ENCODE measurements around the gene RGS7. TPM values are rescaled to one million over a fixed set of nuclear protein-coding genes. Genes with fewer than 3 reads are reported as not detected.
"Not testable (repeated sequence)": the region's sequence is repeated elsewhere in the genome, so short reads cannot be mapped to it uniquely, and the experiment has no call there.

The RGS7 gene
- total RNA-seq, 1 donor: not detected

DNA sequence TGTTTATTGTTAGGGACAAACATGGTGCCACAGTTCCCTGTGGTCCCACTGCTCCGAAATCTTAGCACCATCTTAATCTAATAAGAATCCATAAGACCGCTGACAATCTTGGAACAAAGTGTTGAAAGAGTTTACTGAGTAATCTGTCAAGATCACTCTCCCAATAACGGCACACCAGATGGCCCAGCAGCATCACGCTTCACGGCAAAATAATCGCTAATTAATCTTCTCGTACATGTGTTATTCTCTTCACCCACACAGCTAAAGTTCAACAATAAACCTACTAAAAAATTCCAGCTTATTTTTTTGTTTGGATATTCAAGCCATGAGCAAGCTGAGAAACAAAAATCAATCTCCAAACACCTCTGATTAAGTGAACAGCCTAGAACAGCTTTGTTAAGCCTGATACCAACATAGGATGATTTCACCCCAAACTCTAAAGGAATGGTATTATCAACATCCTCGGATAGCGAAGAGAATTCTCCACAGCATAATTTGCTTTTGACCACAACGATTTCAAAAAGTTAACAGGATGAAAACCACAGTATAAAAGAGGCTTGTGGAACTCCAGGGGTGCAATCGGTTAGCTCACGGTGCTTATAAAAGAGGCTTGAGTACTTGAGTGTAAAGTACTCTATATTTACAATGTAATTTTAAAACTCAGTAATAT is 415.2 kb downstream of the RGS7 start:
- DNase-seq (ENCODE audit: low read depth in 2 of 3, low spot score in 2 of 3): no peak

DNA sequence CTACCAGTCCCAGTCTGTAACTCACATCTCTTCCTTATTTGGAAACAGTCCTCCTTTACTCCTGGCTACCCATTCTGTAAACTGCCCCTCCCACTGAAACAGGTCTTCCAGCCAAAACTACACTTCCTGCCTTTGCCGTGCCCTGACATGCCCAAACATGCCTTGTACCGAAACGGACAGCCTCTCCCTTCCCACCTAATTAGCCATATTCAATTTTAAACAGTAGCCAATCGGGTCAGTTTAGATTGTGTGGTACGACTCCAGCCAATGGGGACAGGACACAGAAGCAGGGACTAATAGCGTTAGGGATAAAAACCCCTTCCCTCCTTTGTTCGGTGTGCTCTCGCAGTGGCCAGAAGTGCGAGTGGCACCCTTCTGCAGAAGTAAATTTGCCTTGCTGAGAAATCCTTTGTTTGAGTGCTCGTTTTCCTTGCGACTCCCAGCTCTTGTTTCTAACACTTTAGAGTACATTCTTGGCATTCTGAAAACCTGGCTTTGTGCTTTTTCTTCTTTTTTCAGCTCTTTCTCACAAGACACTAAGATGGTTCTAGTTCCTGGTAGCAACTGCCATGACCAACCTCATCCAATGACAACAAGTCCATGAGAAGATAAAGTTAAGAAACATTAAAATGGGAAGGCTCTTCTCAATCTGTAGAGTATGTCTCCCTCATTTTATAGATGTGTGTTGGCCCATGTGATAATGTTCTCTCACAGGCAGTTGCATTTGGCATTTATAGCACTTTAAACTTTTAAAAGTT is 419.9 kb downstream of the RGS7 start:
- no peak for DNase-seq (ENCODE audit: low read depth in 2 of 3, low spot score in 2 of 3)

DNA sequence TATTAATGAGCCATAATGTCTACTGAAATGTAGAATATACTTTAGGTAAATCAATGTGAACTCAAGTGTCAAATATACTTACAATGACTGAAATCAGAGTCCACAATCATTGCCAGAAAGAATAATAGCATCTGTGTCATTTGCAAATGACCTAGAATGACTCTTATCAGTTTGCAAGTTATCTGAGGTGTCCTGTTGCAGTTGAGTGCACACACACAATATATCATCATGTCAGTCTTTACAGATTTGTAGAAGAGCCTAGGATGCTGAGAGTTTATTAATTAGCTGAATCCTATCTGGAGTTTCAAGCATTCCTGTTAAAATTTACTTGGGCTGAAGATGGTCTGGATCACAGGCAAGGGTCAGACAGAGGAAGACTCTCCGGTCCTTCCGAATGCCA is 421.1 kb downstream of the RGS7 start:
- no peak for DNase-seq (ENCODE audit: low read depth in 2 of 3, low spot score in 2 of 3)

DNA sequence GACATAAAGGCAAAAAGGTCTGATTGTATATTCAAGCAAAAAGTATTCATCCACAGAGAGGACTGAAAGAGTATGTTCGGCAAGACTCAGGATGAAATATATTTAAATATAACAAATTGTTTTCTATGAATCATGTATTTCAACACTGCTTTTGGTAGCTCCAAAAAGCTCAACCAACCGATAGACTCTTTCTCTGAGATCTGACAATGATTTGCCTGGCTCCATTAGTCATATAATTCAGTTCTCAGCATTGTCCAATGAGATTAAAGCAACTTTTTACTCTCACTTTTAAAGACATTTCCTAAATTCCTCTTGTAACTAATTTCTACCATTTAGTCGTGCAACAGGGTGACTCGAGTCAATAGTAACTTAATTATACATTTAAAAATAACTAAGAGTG is 426.0 kb downstream of the RGS7 start:
- DNase-seq (ENCODE audit: low read depth in 2 of 3, low spot score in 2 of 3): no peak

DNA sequence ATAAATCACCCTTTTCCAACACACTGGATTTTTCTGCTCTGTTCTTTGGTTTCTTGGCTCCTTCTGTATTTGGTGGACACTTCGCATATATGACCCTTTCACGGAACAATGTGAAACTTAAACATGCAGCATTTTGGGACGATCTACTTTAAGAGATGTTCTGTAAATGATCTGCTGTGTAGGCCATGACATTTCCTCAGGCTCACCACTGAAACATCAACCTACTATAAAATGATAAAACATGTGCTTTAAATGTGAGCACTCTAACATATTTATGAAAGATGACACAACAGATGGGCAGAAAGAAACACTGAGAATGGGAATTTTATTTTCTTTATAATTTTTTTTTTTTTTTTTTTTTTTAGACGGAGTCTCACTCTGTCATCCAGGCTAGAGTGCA is 428.7 kb downstream of the RGS7 start:
- no peak for DNase-seq (ENCODE audit: low read depth in 2 of 3, low spot score in 2 of 3)

DNA sequence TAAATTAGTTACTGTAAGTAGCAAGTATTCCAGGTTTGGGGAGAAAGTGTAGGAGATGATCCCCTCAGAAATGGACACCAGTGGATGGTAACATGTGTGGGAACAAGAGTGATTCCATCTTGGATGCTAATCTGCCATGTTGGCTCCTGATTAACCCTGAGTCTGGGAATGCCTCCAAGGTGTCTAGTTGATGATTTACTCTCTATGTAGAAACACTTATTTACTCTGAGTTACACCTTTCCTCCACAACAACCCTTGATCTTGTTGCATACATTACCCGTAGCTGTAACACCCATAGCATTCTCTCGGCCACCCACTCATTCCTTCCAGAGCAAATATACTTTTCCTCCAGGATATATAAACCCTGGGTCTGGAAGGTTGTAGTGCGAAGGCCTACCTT is 429.2 kb downstream of the RGS7 start:
- no peak for DNase-seq (ENCODE audit: low read depth in 2 of 3, low spot score in 2 of 3)

DNA sequence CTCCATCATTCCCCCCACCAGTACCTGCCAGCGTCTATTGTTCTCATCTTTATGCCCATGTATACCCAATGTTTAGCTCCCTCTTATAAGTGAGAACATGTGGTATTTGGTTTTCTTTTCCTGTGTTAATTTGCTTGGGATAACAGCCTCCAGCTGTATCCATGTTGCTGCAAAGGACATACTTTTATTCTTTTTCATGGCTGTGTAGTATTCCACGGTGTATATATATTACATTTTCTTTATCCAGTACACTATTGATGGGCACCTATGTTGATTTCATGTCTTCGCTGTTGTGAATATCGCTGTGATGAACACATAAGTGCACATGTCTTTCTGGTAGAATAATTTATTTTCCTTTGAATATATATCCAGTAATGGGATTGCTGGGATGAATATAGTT is 431.7 kb downstream of the RGS7 start:
- no peak for DNase-seq (ENCODE audit: low read depth in 2 of 3, low spot score in 2 of 3)

DNA sequence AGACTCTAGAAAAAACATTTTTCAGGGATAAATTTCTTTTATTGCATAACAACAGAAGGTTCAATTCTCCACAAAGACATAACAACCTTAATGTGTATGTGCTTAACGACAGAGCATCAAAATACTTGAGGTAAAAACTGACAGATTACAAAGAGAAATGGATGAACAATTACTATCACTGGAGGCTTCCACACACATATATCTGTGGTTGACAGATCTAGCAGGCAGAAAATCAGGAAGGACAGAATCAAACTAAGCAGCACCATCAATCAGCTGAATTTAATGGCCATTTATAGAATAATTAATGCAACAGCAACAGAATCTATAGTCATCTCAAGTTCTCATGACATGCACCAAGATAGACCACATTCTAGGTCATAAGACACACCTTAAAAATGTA is 439.0 kb downstream of the RGS7 start:
- no peak for DNase-seq (ENCODE audit: low read depth in 2 of 3, low spot score in 2 of 3)

DNA sequence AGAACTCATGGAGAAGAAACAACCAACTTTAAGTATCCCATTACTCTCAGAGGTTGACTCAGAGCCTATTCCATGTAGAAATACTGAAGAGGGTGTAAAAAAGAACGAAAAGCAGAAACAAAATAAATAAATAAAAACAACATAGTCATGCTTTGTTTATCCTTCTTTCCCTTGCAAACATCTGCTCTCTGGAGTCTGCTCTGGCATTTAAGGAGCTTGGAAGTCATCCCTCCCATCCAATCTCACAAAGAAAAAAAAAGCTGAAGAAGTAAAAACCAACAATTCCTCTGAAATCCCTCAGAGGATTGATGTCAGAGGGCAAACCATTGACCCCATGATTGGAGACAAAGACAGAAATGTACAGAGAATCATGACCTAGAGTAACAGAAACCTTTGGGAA is 442.5 kb downstream of the RGS7 start:
- no peak for DNase-seq (ENCODE audit: low read depth in 2 of 3, low spot score in 2 of 3)

DNA sequence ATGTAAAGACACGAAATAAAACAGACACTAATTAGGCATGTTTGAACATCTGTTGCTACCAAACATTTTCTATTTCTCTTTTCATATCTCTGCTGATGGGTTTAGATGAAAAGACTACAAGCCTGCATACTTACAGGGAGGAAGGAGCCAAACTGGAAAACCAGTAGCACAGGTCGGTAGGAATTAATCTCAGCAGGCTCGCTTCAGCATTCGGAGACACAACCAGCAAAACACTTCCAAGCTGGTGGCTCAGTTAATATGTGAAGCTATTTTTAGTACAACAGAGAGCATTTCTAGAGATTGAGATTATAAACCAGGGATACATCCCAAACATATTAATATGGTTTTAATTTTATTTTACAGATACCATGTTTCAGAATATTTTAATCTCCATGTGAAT is 444.2 kb downstream of the RGS7 start:
- no peak for DNase-seq (ENCODE audit: low read depth in 2 of 3, low spot score in 2 of 3)

DNA sequence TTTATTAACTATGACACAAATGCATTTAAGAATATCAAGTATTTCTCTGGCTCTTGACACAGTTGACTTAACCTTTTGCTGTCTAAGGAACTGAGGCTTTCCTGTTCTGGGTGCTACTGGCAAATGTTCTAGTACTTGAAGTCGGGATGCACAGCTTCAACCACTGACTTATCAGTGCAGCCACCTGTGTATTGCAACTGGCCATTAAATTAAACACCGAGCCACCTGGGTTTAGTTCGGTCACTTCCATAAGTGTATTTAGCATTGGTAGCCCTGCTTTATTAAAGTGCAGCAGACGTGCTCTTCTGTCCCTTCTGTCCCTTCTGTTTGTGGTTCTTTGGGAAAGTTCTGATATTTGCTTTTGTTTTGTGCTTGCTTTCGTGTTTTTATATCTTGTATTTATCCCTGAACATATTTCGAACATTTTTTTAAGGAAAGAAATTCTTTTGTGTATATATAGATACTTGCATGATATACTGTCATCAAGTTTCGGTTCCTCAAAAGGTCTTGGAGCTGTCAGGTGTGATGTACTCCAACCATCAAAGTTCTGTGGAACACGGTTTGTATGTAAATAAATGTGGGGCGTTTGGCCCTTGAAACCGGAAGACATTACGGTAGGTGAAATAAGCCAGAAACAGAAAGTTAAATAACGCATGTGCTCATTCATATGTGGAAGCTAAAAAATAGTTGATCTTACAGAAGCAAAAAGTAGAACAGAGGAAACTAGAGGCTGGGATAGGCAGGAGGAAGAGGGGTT is 447.1 kb downstream of the RGS7 start:
- DNase-seq (ENCODE audit: low read depth in 2 of 3, low spot score in 2 of 3): no peak

DNA sequence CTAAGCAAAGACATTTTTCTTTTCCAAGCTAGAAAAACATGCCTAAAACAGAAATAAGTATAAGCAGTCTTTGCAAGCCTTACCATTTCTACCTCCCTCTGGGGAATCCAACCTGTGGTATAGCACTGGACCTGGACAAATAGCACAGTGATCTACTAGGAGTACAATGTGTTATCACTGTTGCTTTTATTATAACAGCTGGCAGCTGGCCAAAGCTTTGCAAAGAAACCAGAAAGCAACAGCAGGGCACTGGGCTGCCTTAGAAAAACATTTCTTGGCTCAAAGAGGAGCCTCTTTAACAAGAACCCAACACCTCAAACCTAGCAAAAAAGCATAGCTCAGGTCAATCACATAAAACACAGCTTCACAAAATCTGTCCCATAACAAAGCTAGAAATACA is 450.5 kb downstream of the RGS7 start:
- DNase-seq (ENCODE audit: low read depth in 2 of 3, low spot score in 2 of 3): no peak

DNA sequence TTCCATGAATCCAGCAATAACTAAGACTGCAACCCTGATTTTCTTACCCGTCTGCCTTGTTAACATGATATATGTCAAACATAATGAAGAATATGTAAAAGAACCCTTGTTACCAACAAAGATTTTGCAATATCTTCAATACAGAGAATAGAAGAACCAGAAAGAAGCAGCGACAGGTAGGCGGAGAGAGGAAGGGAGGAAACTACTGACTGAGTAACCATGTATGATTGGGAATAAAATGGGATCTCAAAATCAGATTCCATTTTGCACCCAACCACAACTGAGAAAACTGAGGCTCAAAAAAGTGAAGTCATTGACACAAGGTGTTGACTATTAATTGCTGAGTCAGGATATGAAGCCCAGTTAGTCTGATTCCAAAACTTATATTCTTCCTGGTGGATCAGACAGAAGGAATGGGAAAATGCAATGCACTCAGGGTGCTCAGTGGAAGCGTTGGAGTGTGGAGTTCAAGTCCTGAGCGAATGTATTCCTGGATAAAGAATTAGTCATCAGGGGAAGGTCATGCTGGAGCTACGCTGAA is 451.7 kb downstream of the RGS7 start:
- no peak for DNase-seq (ENCODE audit: low read depth in 2 of 3, low spot score in 2 of 3)

DNA sequence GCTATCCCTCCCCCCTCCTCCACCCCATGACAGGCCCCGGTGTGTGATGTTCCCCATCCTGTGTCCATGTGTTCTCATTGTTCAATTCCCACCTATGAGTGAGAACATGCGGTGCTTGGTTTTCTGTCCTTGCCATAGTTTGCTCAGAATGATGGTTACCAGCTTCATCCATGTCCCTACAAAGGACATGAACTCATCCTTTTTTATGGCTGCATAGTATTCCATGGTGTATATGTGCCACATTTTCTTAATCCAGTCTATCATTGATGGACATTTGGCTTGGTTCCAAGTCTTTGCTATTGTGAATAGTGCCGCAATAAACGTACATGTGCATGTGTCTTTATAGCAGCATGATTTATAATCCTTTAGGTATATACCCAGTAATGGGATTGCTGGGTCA is 461.6 kb downstream of the RGS7 start:
- DNase-seq (ENCODE audit: low read depth in 2 of 3, low spot score in 2 of 3): not testable (repeated sequence)

DNA sequence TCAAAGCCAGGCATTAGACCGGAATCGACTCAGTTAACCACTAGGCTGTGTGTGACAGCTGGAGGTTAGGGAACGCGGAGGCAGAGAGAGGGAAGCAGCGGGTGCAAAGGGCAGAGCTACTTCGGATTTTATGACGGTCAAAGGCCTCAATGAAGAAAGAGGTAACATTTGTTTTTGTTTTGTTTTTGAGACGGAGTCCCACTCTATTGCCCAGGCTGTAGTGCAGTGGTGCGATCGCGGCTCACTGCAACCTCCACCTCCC is 468.3 kb downstream of the RGS7 start:
- DNase-seq (ENCODE audit: low read depth in 2 of 3, low spot score in 2 of 3): no peak

DNA sequence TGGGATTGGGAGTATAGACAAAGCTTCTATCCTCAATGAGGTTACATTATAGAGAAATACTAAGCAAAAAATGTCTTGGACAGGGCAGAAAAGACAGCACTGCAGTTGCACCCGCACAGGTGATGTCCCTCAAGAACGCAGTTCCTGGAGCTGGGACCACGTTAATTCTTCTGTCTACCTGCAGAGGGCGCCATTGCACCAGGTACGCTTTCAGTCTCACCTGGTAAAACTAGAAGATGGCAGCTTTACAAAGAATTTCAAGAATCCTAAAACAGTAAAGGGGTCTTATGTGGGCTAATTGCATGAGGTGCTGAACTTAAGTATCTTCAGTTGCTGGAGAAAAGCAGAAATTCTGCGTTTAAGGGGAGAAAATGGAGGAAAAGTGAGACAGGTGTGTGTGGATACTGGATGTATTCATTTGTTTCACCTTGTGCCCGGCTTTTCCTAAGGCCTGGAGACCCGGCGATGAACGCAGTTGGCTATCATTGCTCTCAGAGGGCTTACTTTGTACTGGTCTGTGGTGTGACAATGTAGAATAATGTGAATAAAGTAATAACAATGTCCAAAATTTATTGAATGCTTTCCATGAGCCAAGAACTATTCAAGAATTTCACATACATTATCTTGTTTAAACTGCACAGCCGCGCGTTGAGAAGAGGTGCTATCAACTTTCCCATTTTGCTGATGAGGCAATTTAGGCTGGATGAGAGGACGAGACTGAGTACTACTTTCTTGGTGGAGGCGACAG is 468.8 kb downstream of the RGS7 start:
- peak in 1 of 3 donors; percentile 5 for DNase-seq (ENCODE audit: low read depth in 2 of 3, low spot score in 2 of 3)

DNA sequence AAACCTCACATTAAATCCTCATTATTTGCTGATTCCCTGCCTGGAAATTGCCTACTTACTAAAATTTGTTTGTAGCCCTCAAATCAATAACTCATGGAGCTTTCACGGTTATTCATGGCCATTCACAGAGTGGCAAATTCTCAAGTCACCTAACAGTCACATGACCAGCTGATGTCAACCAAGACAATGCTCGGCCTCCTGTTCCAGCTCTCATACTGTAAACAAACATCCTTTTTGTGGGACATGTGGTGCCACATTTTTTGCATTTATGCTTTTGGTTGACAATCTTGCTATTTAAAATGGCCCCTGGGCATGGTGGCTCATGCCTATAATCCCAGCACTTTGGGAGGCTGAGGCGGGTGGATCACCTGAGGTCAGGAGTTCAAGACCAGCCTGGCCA is 473.5 kb downstream of the RGS7 start:
- DNase-seq (ENCODE audit: low read depth in 2 of 3, low spot score in 2 of 3): no peak

DNA sequence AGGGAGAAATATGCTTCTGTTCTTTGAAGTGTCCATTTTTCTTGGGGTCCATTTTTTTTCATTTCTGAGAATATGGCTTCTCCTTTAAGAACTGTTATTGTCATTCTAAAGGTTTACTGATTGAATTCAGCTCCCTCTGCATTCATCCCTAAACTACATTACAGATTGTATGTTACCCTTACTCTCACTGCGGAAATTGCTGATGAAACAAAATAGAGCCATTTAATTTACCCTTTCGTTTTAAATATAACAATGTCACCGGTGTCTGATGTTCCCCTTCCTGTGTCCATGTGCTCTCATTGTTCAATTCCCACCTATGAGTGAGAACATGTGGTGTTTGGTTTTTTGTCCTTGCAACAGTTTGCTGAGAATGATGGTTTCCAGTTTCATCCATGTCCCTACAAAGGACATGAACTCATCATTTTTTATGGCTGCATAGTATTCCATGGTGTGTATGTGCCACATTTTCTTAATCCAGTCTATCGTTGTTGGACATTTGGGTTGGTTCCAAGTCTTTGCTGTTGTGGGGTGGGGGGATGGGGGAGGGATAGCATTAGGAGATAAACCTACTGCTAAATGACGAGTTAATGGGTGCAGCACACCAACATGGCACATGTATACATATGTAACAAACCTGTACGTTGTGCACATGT is 474.2 kb downstream of the RGS7 start:
- not testable (repeated sequence) for DNase-seq (ENCODE audit: low read depth in 2 of 3, low spot score in 2 of 3)

DNA sequence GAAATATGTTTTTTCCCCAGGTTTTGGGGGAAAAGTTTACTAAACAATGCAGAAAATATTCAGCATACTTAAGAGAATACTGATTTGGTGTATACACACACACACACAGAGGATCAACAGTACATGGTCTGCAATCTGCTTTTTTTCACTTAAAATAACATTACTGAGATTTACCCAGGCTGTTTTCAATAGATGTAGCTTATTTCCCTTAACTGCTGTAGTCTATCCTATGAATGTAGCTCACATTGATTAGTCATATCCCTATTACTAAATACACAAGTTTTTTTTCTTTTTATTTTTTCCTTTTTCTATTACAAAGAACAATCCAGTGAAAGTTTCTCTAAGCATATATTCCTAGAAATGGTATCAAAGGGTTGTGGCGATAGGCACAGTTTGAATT is 478.4 kb downstream of the RGS7 start:
- DNase-seq (ENCODE audit: low read depth in 2 of 3, low spot score in 2 of 3): no peak

DNA sequence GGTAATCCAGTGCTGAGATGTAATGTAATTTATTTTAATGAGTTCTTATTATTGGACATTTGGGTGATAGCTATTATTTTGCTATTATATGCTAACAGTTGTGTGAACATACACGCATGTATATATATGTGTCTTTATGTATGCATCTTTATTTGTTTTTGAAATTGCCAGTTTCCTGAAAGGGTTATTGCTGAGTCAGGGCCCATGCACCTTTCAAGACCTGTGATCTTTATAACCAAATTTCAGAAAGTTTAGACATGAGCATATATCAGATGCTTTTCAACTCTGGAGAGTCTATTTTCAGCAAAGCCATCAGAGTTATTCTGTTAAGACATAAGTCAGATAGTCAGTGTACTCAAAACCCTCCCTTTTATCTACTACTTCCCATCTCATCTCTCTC is 479.4 kb downstream of the RGS7 start:
- no peak for DNase-seq (ENCODE audit: low read depth in 2 of 3, low spot score in 2 of 3)

DNA sequence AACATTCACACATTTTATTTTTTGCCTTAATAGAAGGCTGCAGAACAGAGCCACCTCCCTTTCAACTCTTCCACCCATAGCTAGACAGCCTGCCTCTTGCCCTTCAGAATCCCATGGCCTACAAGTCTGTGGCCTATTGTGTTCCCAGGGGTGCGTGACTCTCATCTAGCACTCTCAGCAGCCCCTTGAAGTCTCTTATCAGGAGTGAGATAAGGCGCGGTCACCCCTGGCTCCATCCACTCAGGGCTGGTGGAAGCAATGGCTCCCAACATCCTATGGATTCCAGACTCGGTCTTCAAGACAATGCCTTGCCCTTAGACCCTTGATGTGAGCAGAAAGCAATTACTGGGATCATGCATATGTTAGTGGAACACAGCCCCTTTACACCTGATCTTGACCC is 480.9 kb downstream of the RGS7 start:
- DNase-seq (ENCODE audit: low read depth in 2 of 3, low spot score in 2 of 3): no peak

Data from hematopoietic multipotent progenitor cell (in vitro differentiated cells).